Liver (tissue), 9 donors: ENCODE measurements around the gene ADAP1. TPM values are rescaled to one million over a fixed set of nuclear protein-coding genes. Genes with fewer than 3 reads are reported as not detected.

Experiments
- DNase-seq: peaks from one replicate; pipeline ENCODE4 v3.0.0-alpha.2; 2017; ENCODE audit warnings: low spot score
- H3K27ac ChIP-seq, 2 donors: one replicate each; pipeline ENCODE4 v1.7.0; 2013; ENCODE audit warnings: inconsistent platforms in 2 of 2, low read length in 2 of 2, control low read depth in 1 of 2, low read depth in 1 of 2, mild to moderate bottlenecking in 1 of 2
- H3K27me3 ChIP-seq, 4 donors: one replicate each; pipeline versions ENCODE4 v1.6.1 to v1.7.0; 2013; ENCODE audit warnings: low read length in 3 of 4, inconsistent platforms in 1 of 4, mild to moderate bottlenecking in 1 of 4, moderate library complexity in 1 of 4; ENCODE audit not compliant: control insufficient read depth in 4 of 4, insufficient read depth in 4 of 4
- H3K36me3 ChIP-seq, 4 donors: one replicate each; pipeline versions ENCODE4 v1.6.1 to v1.7.0; 2013; ENCODE audit warnings: low read length in 3 of 4, mild to moderate bottlenecking in 3 of 4, low read depth in 1 of 4, moderate library complexity in 1 of 4; ENCODE audit not compliant: control insufficient read depth in 4 of 4, insufficient read depth in 3 of 4
- H3K4me1 ChIP-seq, 4 donors: one replicate each; pipeline versions ENCODE4 v1.6.1 to v1.7.0; 2013; ENCODE audit warnings: low read length in 3 of 4, mild to moderate bottlenecking in 3 of 4, moderate library complexity in 1 of 4; ENCODE audit not compliant: control insufficient read depth in 4 of 4, insufficient read depth in 4 of 4
- H3K4me3 ChIP-seq, 3 donors: one replicate each; pipeline versions ENCODE4 v1.6.1 to v1.7.0; 2013; ENCODE audit warnings: low read length in 3 of 3, control low read depth in 1 of 3, low read depth in 1 of 3, mild to moderate bottlenecking in 1 of 3
- H3K9ac ChIP-seq, 2 donors: one replicate each; pipeline ENCODE4 v1.7.0; 2013; ENCODE audit warnings: low read length in 2 of 2, mild to moderate bottlenecking in 2 of 2, moderate library complexity in 2 of 2, control low read depth in 1 of 2, low read depth in 1 of 2
- H3K9me3 ChIP-seq, 4 donors: one replicate each; pipeline versions ENCODE4 v1.6.1 to v1.7.0; 2013; ENCODE audit warnings: low read length in 3 of 4; ENCODE audit not compliant: control insufficient read depth in 4 of 4
- EGR1 ChIP-seq, 2 donors: IDR thresholded peaks; 2 replicates each; pipeline ENCODE4 v1.6.1; 2016 to 2018; ENCODE audit warnings: antibody characterized with exemption in 2 of 2, low read depth in 2 of 2
- FOXA1 ChIP-seq: IDR thresholded peaks from 2 replicates; pipeline ENCODE4 v1.6.1; 2016; ENCODE audit warnings: antibody characterized with exemption
- FOXA2 ChIP-seq: IDR thresholded peaks from 2 replicates; pipeline ENCODE4 v1.6.1; 2016; ENCODE audit warnings: antibody characterized with exemption
- GABPA ChIP-seq, 2 donors: IDR thresholded peaks in 1 of 2; conservative IDR thresholded peaks in 1 of 2; 2 replicates each; pipeline ENCODE4 v1.6.1; 2016; ENCODE audit warnings: antibody characterized with exemption in 2 of 2, mild to moderate bottlenecking in 1 of 2, moderate library complexity in 1 of 2
- HNF4A ChIP-seq, 2 donors: conservative IDR thresholded peaks; 2 replicates each; pipeline ENCODE4 v1.6.1; 2016; ENCODE audit warnings: antibody characterized with exemption in 2 of 2, mild to moderate bottlenecking in 2 of 2
- HNF4G ChIP-seq: IDR thresholded peaks from 2 replicates; pipeline ENCODE4 v1.6.1; 2016; ENCODE audit warnings: antibody characterized with exemption
- JUND ChIP-seq, 2 donors: IDR thresholded peaks; 2 replicates each; pipeline ENCODE4 v1.6.1; 2016; ENCODE audit warnings: antibody characterized with exemption in 2 of 2
- NR2F2 ChIP-seq: IDR thresholded peaks from 2 replicates; pipeline ENCODE4 v1.6.1; 2016; ENCODE audit warnings: antibody characterized with exemption
- RAD21 ChIP-seq, 2 donors: IDR thresholded peaks; 2 replicates each; pipeline ENCODE4 v1.6.1; 2016; ENCODE audit warnings: antibody characterized with exemption in 2 of 2, mild to moderate bottlenecking in 2 of 2
- RXRA ChIP-seq, 2 donors: IDR thresholded peaks; 2 replicates each; pipeline ENCODE4 v1.6.1; 2017 to 2018; ENCODE audit warnings: antibody characterized with exemption in 2 of 2, mild to moderate bottlenecking in 1 of 2
- SP1 ChIP-seq: IDR thresholded peaks from 2 replicates; pipeline ENCODE4 v1.6.1; 2018; ENCODE audit warnings: antibody characterized with exemption, mild to moderate bottlenecking
- TAF1 ChIP-seq: conservative IDR thresholded peaks from 2 replicates; pipeline ENCODE4 v1.6.1; 2016; ENCODE audit warnings: antibody characterized with exemption, mild to moderate bottlenecking
- YY1 ChIP-seq: IDR thresholded peaks from 2 replicates; pipeline ENCODE4 v1.6.1; 2016; ENCODE audit warnings: antibody characterized with exemption, mild to moderate bottlenecking
- WGBS: extraction: QIAGEN DNeasy Blood & Tissue Kit; methylation state at CpG from one replicate; pipeline ENCODE4 v1.1.7; 2013; 5-methylcytosine and 5-hydroxymethylcytosine counted together
- polyA plus RNA-seq, 2 donors: library from polyadenylated mRNA; stranded (reverse) in 1 of 2; unstranded in 1 of 2; fragments of 200-250 nt in 1 of 2; fragments of >200 nt in 1 of 2; fragmentation: Nextera tagmentation in 1 of 2; extraction: Ambion mirVana in 1 of 2; gene quantifications; one replicate each; pipeline versions ENCODE4 v1.2.1 to v1.2.3, GENCODE V29; 2013 to 2015
- total RNA-seq, 2 donors: library from RNA; depleted of rRNA; stranded (reverse); fragments of >200 nt; gene quantifications; one replicate each; pipeline ENCODE4 v1.2.3, GENCODE V29; 2014
- TF ChIP-seq, protein P1 (sequence below): IDR thresholded peaks from 2 replicates; pipeline ENCODE4 v1.6.1; 2016; ENCODE audit warnings: antibody characterized with exemption
- TF ChIP-seq, protein P2 (sequence below): IDR thresholded peaks from 2 replicates; pipeline ENCODE4 v1.6.1; 2016; ENCODE audit warnings: antibody characterized with exemption
- TF ChIP-seq, protein P3 (sequence below): IDR thresholded peaks from 2 replicates; pipeline ENCODE4 v1.6.1; 2016; ENCODE audit warnings: antibody characterized with exemption, mild to moderate bottlenecking
- TF ChIP-seq, protein P4 (sequence below): IDR thresholded peaks from 2 replicates; pipeline ENCODE4 v1.6.1; 2016; ENCODE audit warnings: antibody characterized with exemption
- TF ChIP-seq, protein P5 (sequence below): fragments of 150-350 bp; IDR thresholded peaks from 2 replicates; pipeline ENCODE4 v1.5.1; 2017; ENCODE audit warnings: improper control_type of control experiment, low read depth, low read length; ENCODE audit not compliant: missing input control
- donor health status: healthy.
- donor health status: healthy.
- donor health status: healthy.
- donor health status: healthy.
- donor health status: healthy.

Gene ADAP1
- total and polyA plus RNA-seq, 4 donors, result 0.46 to 3.7 (median 2.7) TPM

DNA sequence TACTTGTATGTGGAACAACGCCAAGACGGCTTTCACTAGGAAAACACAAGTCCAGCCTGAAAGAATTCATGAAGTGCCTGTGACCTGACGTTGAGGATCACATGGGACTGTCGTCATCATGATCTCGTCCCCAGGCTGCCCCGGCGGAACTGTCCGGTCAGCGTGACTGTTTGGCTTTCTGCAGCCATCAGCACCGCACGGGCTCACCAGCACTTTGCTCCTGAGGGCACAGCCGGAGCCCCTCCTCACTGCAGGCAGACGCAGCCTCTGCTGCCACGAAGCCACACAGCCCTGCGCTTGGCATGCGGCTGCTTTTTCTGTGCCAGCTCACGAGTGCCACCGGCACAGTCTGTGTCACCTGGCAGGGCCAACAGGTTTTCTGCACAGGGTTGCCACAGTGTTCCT is 87.5 kb downstream of the ADAP1 start:
- DNase-seq, result no peak
- Histone ChIP-seq H3K36me3 (peaks cover 2 to 27% (median 18%) of the 10 kb centered on the region in 4 donors), H3K4me3 (no peak overlapping the region), H3K27me3 (no peaks in the 10 kb centered on the region), H3K9ac (peak overlapping the region; percentile 77 to 89), H3K4me1 (peaks cover 0 to 20% (median 11%) of the 10 kb centered on the region in 4 donors), H3K27ac (peak overlapping the region; percentile 97 to 100), H3K9me3 (no peaks in the 10 kb centered on the region)
- 29% methylated on average over 18 of the region's 18 CpGs for whole genome bisulfite sequencing
- TF ChIP-seq EGR1 (IDR thresholded peaks at IDR 0.05; ENCODE audit: low read depth in 2 of 2) (peak in 1 of 2 donors; percentile 42), HNF4A (conservative IDR thresholded peaks at IDR 0.05) (peak; percentile 79 to 96), HNF4G (peak; percentile 7), FOXA2 (peak; percentile 51), RXRA (IDR thresholded peaks at IDR 0.05) (peak; percentile 51 to 94), NR2F2 (no peak), RAD21 (IDR thresholded peaks at IDR 0.05) (peak in 1 of 2 donors; percentile 38), TAF1 (no peak), FOXA1 (peak; percentile 43), YY1 (peak; percentile 85), JUND (IDR thresholded peaks at IDR 0.05) (peak in 1 of 2 donors; percentile 81), GABPA (IDR thresholded peaks at IDR 0.05 in 1 of 2, conservative IDR thresholded peaks at IDR 0.05 in 1 of 2) (peak in 1 of 2 donors; percentile 31), SP1 (peak; percentile 67)
- TF ChIP-seq, protein P1, sequence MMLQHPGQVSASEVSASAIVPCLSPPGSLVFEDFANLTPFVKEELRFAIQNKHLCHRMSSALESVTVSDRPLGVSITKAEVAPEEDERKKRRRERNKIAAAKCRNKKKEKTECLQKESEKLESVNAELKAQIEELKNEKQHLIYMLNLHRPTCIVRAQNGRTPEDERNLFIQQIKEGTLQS, result no peak
- TF ChIP-seq, protein P2, sequence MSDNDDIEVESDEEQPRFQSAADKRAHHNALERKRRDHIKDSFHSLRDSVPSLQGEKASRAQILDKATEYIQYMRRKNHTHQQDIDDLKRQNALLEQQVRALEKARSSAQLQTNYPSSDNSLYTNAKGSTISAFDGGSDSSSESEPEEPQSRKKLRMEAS, result peak; percentile 86
- TF ChIP-seq, protein P3, sequence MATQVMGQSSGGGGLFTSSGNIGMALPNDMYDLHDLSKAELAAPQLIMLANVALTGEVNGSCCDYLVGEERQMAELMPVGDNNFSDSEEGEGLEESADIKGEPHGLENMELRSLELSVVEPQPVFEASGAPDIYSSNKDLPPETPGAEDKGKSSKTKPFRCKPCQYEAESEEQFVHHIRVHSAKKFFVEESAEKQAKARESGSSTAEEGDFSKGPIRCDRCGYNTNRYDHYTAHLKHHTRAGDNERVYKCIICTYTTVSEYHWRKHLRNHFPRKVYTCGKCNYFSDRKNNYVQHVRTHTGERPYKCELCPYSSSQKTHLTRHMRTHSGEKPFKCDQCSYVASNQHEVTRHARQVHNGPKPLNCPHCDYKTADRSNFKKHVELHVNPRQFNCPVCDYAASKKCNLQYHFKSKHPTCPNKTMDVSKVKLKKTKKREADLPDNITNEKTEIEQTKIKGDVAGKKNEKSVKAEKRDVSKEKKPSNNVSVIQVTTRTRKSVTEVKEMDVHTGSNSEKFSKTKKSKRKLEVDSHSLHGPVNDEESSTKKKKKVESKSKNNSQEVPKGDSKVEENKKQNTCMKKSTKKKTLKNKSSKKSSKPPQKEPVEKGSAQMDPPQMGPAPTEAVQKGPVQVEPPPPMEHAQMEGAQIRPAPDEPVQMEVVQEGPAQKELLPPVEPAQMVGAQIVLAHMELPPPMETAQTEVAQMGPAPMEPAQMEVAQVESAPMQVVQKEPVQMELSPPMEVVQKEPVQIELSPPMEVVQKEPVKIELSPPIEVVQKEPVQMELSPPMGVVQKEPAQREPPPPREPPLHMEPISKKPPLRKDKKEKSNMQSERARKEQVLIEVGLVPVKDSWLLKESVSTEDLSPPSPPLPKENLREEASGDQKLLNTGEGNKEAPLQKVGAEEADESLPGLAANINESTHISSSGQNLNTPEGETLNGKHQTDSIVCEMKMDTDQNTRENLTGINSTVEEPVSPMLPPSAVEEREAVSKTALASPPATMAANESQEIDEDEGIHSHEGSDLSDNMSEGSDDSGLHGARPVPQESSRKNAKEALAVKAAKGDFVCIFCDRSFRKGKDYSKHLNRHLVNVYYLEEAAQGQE, result peak; percentile 80
- TF ChIP-seq, protein P4, sequence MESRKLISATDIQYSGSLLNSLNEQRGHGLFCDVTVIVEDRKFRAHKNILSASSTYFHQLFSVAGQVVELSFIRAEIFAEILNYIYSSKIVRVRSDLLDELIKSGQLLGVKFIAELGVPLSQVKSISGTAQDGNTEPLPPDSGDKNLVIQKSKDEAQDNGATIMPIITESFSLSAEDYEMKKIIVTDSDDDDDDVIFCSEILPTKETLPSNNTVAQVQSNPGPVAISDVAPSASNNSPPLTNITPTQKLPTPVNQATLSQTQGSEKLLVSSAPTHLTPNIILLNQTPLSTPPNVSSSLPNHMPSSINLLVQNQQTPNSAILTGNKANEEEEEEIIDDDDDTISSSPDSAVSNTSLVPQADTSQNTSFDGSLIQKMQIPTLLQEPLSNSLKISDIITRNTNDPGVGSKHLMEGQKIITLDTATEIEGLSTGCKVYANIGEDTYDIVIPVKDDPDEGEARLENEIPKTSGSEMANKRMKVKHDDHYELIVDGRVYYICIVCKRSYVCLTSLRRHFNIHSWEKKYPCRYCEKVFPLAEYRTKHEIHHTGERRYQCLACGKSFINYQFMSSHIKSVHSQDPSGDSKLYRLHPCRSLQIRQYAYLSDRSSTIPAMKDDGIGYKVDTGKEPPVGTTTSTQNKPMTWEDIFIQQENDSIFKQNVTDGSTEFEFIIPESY, result no peak
- TF ChIP-seq, protein P5, sequence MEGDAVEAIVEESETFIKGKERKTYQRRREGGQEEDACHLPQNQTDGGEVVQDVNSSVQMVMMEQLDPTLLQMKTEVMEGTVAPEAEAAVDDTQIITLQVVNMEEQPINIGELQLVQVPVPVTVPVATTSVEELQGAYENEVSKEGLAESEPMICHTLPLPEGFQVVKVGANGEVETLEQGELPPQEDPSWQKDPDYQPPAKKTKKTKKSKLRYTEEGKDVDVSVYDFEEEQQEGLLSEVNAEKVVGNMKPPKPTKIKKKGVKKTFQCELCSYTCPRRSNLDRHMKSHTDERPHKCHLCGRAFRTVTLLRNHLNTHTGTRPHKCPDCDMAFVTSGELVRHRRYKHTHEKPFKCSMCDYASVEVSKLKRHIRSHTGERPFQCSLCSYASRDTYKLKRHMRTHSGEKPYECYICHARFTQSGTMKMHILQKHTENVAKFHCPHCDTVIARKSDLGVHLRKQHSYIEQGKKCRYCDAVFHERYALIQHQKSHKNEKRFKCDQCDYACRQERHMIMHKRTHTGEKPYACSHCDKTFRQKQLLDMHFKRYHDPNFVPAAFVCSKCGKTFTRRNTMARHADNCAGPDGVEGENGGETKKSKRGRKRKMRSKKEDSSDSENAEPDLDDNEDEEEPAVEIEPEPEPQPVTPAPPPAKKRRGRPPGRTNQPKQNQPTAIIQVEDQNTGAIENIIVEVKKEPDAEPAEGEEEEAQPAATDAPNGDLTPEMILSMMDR, result no peak
